HG02571 (cell line): ENCODE data around the gene LIPH.
"Not testable (repeated sequence)": the region's sequence is repeated elsewhere in the genome, so short reads cannot be mapped to it uniquely, and the experiment has no call there.

ENCODE experiments used
- ATAC-seq: cut with Tn5 transposase; IDR thresholded peaks from one replicate; pipeline ENCODE4 v1.9.1; 2021; ENCODE audit warnings: mild to moderate bottlenecking, moderate library complexity; ENCODE audit not compliant: unreplicated experiment

LIPH gene

GRCh38 chr3:185552358-185552877, at the start of gene LIPH:
Gene LIPH, minus strand, starts transcription at chr3:185552588. Its CDS starts 117 bp downstream, at chr3:185552471.
- ATAC-seq = peak; percentile 75

GRCh38 chr3:185595526-185595925, 43.1 kb upstream of the LIPH start:
- ATAC-seq = no peak

GRCh38 chr3:185594073-185594472, 41.7 kb upstream of the LIPH start:
- ATAC-seq = no peak

GRCh38 chr3:185586686-185587039, 34.3 kb upstream of the LIPH start:
- no peak for ATAC-seq

GRCh38 chr3:185585859-185586685, 33.7 kb upstream of the LIPH start, which contains the start of gene SENP2:
Gene SENP2, plus strand, starts transcription at chr3:185586295. Its CDS starts 119 bp downstream, at chr3:185586414.
- peak; percentile 95 for ATAC-seq

GRCh38 chr3:185585518-185585858, 33.1 kb upstream of the LIPH start:
- ATAC-seq = no peak

- ATAC-seq = no peak
These were observed 32.3 kb upstream of the LIPH start for GRCh38 chr3:185584686-185585085.

GRCh38 chr3:185583925-185584324, 31.5 kb upstream of the LIPH start:
- ATAC-seq = no peak

- ATAC-seq = no peak
These were observed 30.5 kb upstream of the LIPH start for GRCh38 chr3:185582871-185583270.

GRCh38 chr3:185582236-185582635, 29.8 kb upstream of the LIPH start:
- ATAC-seq = no peak

GRCh38 chr3:185575108-185575869, 22.9 kb upstream of the LIPH start:
- ATAC-seq = peak; percentile 53

GRCh38 chr3:185572183-185572582, 19.8 kb upstream of the LIPH start:
- no peak for ATAC-seq

- no peak for ATAC-seq
These were observed 9.6 kb upstream of the LIPH start for GRCh38 chr3:185561958-185562357.

GRCh38 chr3:185561374-185561943, 9.1 kb upstream of the LIPH start:
- ATAC-seq = no peak

GRCh38 chr3:185560676-185561075, 8.3 kb upstream of the LIPH start:
- ATAC-seq = no peak

GRCh38 chr3:185559706-185560090, 7.3 kb upstream of the LIPH start:
- no peak for ATAC-seq

GRCh38 chr3:185558395-185558794, 6.0 kb upstream of the LIPH start:
- no peak for ATAC-seq

GRCh38 chr3:185556640-185557039, 4.3 kb upstream of the LIPH start:
- not testable (repeated sequence) for ATAC-seq

GRCh38 chr3:185555860-185556347, 3.5 kb upstream of the LIPH start:
- ATAC-seq = no peak

GRCh38 chr3:185555101-185555501, 2.7 kb upstream of the LIPH start:
- no peak for ATAC-seq

- no peak for ATAC-seq
These were observed 2.7 kb downstream of the LIPH start for GRCh38 chr3:185549651-185550111.
